Stimulated activated CD8-positive, alpha-beta memory T cell treated with anti-CD3 and anti-CD28 coated beads, Interleukin-2, amount 100 ng/mL, for 1 hour (primary cell): ENCODE data around the gene PPP1R1B.

Source experiments
- DNase-seq, 2 donors: peaks; one replicate each; pipeline ENCODE4 v3.0.0-alpha.2; 2020; ENCODE audit warnings: low read depth in 2 of 2

Gene PPP1R1B

DNA sequence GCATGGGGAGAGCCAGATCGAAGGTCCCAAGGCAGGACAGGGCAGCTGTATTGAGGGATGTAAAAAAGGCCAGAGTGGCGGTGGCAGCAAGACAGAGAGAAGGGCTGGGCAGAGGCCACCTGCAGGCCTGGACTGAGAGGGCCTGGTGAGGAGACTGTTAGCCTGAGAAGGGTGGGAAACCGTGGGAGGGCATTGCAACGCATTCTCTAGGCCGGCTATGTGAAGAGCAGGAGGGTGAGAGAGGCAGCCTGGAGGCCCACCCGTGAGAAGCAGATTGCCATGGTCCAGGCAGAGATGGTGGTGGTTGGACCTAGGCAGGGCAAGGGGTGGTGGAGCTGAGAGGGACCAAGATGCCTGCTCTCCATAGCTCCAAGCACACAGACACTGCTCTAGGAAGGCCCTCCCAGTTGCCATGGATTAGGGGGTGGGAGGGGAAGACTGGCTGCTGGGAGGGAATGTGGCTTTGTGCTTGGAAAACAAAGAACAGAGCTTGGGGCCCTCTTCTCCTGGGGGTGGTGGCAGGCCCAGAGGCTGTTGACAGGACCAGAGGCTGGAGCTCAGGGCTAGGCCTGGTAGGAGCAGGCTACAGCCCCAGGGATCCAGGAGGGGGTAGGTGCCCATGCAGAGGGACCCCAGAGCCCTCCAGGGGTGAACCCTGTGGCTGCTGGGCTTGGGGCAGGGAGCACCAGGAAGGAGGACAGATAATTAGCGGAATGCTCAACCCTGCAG, 26.0 kb downstream of the PPP1R1B start:
- no peak for DNase-seq

DNA sequence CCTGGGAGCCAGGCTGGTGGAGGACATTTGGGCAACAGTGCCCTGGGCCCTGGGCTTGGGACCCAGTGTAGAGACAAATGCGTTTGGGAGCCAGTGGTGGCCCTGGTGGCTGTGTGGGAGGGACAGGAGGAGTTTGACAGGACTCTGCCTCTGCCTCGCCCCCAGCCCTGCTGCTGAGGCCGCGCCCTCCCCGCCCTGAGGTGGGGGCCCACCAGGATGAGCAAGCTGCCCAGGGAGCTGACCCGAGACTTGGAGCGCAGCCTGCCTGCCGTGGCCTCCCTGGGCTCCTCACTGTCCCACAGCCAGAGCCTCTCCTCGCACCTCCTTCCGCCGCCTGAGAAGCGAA, 26.5 kb downstream of the PPP1R1B start:
- no peak for DNase-seq

DNA sequence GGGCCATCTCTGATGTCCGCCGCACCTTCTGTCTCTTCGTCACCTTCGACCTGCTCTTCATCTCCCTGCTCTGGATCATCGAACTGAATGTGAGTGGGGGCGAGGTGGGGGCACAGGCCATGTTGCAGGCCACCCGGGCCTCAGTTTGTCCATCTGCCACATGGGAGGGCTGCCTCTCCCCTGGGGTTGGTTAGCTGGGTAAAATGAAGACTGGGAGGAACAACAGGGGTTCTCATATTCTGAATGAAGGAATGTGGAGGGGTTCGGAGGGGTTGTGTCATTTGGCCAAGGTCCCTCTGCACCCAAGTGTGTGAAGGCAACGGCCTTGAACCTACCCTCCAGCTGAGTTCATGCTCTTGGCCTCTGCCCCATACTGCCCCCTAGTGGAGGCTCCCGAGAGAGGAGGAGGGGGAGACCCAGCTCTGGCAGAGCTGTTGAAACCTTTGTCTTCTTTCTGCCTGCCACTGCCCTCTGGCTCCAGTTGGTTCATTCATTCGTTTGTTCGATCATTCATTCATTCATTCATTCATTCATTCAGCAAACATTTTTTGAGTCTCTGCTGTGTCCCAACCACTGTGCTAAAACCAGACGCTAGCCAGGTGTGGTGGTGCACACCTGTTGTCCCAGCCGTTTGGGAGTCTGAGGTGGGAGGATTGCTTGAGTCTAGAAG, 27.0 kb downstream of the PPP1R1B start:
- DNase-seq: peak; percentile 41 to 64

DNA sequence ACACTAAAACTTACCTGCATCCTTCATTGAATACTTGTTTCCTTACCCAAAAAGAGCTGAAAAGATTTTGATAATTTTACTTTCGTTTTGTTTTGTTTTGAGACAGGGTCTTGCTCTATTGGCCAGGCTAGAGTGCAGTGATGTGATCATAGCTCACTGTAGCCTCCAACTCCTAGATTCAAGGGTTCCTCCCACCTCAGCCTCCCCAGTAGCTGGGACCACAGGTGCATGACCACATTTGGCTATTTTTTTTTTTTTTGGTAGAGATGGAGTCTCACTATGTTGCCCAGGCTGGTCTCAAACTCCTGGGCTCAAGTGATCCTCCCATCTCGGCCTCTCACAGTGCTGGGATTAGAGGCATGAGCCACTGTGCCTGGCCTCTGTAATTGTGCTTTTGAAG, 28.4 kb downstream of the PPP1R1B start:
- DNase-seq: no peak

DNA sequence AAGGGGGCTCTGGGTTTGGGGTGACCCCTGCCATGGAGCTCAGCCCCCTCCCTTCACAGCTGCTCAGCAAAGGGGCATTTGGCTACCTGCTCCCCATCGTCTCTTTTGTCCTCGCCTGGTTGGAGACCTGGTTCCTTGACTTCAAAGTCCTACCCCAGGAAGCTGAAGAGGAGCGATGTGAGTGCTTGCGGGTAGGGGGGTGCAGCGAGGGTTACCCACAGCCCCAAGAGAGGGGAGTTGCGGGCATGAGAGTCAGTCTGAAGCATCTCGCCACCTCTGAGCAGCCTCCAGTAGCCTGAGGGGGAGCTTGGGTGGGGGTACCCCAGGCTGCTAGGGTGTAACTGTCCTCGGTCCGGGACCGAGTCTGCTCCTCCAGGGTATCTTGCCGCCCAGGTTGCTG, 31.6 kb downstream of the PPP1R1B start:
- DNase-seq: no peak

DNA sequence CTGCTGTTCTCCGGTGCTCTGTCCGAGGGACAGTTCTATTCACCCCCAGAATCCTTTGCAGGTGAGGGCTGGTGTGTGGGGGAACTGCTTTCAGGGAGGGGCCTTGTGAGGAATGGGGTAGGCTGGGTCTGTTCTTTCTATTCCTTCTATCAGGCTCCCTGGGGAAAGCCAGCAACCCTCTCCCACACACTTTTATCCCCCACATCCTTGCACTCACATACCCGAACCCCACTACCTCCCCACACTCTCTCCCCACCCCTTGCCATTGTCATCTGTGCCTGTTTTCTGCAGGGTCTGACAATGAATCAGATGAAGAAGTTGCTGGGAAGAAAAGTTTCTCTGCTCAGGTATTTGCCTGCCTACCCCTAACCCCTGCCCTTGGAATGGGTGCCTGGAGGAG, 32.0 kb downstream of the PPP1R1B start:
- DNase-seq: no peak

DNA sequence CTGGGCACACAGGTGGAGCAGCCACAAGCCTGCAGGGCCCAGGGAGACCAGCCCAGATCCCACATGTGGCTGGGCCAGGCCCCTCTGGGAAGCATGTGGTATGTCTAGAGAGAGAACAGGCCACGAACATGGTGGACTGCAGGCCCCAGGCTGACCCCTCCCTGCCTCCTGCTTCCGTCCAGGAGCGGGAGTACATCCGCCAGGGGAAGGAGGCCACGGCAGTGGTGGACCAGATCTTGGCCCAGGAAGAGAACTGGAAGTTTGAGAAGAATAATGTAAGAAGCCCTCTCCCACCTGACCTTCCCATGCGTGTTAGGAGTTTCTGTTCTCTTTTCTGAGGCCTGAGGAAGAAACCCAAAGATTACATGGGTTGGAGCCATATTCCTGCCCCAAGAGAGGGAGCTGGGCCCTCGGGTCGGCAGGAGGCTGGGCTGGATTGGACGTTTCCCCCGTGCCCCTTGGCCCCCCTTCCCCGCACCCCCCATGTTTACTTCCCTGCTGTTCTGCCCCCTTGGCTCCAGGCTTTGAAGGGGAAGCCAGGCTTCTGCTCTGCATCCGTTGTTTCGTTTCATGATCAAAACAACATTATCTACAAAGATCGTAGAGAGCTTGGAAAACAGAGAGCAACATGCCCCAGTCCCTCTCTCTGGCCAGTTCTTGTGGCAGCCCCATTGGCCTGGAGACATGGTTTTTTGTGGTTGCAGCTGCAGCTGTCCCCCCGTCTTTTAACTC, 32.7 kb downstream of the PPP1R1B start:
- DNase-seq: no peak

DNA sequence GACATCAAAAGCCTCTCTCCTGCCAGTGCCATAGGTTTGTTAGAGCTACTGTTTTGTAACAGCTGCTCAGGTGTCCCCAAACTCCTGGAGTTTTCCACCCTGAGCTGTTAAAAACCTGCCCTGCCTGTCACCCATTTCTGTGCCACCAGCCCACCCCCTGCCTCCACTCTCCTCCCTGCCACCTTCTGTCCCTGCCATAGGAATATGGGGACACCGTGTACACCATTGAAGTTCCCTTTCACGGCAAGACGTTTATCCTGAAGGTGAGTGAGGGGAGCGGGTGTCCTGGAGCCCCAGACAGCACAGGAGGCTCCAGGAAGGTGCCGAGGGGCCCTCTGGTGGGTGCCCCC, 33.2 kb downstream of the PPP1R1B start:
- DNase-seq: no peak

DNA sequence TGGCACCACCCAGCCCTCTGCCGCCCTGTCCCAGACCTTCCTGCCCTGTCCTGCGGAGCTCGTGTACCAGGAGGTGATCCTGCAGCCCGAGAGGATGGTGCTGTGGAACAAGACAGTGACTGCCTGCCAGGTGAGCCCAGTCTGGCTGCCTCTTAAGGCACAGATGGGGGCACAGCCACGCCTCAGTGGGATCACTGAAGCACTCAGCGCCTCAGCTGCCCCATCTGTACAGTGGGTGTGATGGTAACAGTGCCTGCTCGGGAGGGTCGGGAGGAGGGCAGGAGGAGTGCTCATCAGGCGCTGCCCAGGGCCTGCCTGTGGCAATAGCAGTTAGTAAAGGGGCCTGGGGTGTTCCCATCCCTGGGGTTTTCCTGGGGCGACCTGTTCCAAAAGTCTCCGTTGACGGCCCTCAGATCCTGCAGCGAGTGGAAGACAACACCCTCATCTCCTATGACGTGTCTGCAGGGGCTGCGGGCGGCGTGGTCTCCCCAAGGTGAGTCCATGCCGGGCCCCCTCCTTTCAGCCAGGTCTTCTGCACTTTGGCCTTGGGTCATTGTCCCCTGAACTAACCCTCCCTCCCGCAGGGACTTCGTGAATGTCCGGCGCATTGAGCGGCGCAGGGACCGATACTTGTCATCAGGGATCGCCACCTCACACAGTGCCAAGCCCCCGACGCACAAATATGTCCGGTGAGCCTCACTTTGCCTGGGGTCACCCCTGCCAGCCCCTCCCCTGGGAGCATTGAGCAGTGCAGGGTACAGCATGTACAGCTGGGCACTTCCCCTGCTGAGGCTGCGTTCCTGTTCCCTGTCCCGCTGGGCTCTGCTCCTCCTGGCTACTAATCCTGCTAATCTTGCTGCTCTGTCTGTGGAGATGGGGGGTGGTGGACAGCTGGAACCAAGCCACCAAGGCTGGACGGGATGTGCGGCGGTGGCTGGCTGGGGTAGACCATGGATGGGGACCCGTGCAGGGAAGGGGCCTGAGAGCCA, 33.9 kb downstream of the PPP1R1B start:
- no peak for DNase-seq

DNA sequence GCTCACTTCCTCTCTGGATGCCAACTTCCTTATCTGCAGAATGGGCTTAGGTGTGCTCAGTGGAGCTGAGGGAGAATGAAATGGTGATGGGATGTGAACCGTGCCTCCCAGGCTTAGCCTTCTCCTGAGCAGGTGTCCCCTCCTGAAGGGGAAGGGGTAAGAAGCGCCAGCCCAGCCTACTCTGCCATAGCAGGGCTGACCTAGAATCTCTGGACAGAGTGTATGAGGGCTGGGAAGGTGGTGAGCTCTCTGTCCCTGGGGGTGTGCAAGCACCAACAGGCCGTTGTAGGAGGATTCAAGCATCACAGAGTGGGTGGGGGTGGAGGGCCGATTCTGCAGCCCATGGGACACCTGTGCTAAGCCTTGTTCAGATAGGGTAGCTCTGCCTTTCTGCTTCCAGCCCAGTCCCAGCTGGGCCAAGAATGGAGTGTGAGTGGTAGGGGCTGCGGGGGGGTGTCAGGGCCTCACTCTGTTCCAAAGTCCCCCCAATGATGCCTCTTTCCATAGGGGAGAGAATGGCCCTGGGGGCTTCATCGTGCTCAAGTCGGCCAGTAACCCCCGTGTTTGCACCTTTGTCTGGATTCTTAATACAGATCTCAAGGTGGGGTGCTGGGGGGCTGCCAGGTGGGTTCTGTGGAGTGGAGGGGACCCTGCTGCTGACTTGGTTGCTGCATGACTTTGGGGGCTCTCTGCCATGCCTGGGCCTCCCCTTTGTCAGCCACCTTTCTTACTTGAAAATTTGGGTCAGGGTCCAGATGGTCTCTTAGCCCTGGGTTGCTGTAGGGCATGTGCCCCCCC, 35.2 kb downstream of the PPP1R1B start:
- DNase-seq: no peak

DNA sequence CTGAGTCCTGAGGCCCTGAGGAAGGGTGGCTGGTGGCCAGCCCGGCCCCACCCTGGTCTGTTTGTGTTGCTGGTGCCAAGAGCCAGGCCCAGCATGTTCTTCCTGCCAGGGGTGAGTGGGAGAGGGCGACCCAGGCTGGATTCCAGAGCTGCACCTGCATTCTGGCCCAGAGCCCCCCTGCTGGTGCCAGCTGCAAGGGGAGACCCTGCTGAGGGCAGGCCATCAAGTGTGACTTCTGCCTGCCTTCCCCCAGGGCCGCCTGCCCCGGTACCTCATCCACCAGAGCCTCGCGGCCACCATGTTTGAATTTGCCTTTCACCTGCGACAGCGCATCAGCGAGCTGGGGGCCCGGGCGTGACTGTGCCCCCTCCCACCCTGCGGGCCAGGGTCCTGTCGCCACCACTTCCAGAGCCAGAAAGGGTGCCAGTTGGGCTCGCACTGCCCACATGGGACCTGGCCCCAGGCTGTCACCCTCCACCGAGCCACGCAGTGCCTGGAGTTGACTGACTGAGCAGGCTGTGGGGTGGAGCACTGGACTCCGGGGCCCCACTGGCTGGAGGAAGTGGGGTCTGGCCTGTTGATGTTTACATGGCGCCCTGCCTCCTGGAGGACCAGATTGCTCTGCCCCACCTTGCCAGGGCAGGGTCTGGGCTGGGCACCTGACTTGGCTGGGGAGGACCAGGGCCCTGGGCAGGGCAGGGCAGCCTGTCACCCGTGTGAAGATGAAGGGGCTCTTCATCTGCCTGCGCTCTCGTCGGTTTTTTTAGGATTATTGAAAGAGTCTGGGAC, 36.0 kb downstream of the PPP1R1B start:
- DNase-seq: no peak

DNA sequence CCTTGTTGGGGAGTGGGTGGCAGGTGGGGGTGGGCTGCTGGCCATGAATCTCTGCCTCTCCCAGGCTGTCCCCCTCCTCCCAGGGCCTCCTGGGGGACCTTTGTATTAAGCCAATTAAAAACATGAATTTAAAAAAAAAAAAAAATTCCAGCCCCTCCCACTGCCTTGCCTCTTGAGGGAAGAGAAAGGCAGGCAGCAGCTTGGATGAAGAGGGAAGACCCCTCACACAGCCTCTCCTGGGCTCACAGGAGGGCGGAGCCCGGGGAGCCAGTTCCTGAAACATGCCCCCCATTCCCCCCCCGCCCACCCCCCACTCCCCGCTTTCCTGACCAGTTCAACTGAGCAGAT, 36.6 kb downstream of the PPP1R1B start:
- DNase-seq: no peak

DNA sequence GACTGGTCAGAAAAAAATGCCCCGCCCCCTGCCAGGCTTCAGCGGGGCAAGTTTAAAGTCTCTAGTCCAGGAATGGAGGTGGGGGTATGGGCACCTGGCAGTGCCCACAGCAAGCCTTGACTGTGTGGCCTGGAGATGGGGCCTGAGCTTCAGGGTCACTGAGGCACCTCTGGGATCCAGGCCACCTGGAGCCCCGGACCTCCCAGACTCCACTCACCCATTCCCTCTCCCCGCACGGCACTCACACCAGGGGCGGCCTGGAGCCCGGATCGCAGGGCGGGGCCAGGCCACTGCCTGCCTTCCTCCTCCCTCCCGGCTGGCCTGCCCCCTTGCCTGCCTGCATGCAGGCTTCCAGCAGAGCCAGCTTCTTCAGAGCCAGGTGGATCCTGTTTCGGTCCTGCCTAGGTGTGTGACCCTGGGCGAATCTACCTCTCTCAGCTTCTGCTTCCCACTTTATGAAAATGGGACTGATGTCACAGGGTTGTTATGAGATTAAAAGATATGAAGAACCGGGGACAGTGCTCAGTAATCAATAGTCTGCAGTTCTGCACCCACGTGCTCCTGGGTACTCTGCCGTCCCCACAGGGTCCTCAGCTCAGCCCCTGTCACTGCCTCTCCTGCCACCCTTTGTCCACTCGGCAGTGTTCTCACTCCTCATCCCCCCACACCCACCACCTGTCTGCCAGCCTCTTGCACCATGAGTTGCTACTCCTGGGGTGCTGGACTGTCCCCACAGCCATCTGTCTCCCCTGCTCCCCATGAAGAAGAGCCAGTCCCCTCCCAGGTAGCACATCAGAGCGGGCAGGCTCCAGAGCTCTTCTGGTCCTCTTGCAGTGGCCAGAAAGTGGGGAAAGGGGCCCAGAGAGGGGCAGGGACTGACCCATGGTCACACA, 37.2 kb downstream of the PPP1R1B start:
- no peak for DNase-seq

DNA sequence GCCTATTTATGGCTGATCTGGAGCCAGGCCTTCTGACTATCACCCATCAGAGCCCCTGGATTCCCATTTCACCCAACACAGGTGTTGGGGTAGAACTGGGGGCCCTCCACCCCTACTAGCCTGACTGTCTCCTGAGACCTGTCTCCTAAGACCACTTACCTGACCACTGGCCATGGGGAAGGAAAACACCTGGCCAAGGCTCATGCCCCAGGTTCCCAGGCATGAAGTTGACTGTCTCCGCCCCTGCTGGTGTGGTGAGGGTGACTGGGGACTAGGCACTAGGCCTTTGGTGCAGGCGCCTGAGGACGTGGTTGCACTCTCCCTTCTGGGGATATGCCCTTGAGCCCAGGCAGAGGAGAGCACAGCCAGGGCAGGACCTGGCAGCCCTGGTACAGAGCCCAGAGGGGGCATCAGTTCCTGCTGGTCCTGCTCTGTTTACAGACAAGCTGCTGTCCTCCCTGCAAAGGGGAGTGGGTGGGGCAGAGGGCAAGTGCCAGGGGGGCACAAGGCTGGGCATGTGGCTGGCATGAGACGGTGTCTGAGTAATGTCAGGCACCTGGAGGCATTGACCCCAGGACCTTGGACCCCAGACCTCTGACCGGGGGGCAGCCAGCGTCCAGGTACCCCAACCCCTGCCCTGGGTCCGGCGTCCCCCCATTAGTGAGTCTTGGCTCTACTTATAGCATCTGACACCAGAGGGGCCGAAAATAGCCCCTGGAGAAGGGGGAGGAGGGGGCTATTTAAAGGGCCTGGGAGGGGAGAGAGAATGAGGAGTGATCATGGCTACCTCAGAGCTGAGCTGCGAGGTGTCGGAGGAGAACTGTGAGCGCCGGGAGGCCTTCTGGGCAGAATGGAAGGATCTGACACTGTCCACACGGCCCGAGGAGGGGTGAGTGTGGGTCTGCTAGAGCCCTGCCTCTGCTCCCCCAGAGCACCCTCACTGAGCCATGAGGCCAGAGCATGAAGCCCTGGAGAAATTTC, 38.1 kb downstream of the PPP1R1B start, which contains the start of gene TCAP:
TSS of gene TCAP (plus strand) at position 769 of the 981 bp plus-strand sequence. CDS start at position 780, 11 bp downstream.
- no peak for DNase-seq

DNA sequence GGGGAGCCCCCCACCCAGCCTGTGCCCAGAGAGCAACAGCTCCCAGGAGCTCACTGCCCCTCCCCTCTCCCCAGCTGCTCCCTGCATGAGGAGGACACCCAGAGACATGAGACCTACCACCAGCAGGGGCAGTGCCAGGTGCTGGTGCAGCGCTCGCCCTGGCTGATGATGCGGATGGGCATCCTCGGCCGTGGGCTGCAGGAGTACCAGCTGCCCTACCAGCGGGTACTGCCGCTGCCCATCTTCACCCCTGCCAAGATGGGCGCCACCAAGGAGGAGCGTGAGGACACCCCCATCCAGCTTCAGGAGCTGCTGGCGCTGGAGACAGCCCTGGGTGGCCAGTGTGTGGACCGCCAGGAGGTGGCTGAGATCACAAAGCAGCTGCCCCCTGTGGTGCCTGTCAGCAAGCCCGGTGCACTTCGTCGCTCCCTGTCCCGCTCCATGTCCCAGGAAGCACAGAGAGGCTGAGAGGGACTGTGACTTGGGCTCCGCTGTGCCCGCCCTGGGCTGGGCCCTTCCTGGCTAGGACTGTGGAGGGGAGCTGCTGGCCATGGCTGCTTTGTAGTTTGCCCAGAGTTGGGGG, 39.0 kb downstream of the PPP1R1B start:
- no peak for DNase-seq

DNA sequence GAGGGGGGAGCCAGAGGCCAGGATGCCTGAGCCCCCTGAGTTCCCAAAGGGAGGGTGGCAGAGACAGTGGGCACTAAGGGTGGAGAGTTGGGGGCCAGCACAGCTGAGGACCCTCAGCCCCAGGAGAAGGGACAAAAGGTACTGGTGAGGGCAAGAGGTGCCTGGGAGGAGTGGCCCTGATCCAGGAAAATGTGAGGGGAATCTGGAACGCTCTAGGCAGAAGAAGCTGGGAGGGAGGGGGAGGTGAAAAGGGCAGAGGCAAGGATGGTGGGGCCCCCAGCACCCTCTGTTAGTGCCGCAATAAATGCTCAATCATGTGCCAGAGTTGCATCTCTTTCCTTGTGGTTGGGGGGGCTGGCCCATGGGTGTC, 39.5 kb downstream of the PPP1R1B start:
- DNase-seq: no peak

DNA sequence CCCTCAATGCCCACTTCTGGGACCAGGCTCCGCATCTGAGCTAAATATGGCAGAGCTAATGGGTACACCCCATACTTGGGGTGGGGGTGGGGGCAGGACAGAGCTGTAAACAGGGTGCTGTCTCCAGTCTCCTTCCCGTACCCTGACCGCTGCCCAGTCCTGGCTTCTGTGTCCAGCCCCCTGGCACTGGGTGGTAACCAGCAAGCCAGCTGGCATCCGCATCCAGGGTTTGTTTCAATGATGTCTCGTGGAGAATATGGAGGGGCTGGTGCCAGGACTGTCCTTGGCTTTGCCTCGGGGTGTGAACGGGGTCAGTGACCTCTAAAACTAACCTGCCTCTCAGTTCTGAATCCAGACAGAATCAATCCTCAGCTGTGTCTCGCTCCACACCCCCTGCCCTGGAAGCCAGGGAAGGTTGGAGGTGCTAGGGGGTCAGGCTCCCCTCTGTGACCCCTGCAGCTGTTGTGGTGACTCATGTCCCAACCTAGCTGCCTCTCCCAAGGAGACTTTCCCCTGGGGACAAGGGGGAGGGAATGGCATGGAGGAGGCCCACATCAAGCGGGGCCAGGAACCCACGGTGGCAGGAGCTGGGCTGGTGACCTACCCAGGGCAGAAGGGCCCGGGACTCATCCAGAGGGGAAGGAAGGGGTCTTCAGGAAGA, 40.0 kb downstream of the PPP1R1B start:
- DNase-seq: no peak
